ENCODE measurements around the gene GADD45B.
"Not testable (repeated sequence)": the region's sequence is repeated elsewhere in the genome, so short reads cannot be mapped to it uniquely, and the experiment has no call there.

The GADD45B gene

DNA sequence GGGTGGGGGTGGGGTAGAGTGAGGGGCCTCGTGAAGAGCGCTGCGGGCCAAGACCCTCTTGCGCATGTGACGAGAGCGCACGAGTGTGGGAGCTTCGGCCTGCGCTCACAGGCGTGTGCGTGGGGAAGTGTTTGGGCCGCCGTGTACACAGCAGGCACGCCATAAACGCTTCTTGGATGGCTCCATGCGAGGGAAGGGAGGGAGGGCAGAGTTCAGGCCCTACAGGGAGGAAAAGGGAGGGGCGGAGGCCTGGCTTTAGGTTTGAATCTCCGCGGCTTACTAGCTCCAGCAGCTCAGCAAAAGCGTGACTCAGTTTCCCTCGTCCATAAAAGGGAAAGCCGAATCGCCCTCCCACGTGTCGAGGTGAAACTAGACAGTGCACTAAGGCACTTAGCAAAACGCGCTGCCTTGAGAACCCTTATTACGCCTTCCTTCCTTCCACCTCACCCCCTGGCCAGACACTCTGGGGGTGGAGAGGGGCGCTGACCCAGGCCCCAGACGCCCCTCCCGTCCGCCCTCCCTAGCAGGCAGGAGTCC, 12.5 kb downstream of the GADD45B start:
- DNase-seq (ENCODE audit: low read depth) = no peak

DNA sequence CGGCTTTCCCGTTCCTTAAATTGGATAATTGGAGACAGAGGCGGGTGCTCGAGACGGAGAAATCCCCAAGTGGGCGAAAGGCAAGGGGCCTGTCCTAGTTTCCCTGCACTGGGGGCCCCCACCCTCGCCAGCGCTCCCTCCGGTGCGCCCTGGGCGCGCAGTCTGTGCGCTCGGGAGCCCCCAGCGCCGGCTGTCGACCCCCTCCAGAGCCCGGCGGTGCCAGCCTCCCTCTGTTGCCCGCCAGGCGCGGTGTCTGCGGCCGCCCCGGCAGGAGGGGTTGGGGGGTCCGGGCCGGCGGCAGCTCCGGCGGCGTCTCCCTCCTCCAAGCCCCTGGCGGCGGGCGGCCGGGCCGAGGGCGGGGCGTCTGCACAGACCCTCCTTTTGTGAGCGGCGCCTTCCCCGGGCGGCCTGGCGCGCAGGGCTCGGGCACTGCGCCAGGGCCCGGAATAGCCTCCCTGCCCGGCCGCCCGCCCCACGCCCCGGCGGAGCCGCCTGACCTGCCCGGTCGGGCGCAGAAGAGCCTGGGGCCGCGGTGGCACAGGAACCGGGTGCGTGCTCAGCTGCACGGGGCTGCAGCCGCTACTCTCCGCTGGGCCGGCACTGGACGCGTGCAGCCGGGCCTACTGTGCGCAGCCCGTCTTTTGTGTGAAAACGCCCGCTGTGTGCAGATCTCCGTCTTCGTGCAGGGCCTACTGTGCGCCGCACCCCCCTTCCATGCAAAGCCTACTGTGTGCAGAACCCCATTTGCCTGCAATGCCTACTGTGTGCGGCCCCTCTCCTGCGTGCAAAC, 13.2 kb downstream of the GADD45B start:
- no peak for DNase-seq (ENCODE audit: low read depth)

DNA sequence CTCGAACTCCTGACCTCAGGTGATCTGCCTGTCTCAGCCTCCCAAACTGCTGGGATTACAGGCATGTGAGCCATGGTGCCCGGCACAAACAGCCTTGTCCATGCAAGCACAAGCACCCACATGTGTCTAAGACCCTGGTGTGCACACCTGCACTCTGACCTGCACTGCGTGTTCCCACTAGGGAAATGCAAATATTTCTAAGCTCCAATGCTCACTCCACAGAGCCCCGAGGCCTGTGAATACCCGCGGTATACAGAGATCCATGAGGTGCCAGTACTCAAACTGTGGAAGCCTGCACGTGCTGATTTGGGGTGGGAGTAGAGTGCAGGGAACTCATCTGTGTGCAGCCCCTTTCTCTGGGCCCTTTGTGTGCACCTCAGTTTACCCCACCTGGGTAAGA, 14.7 kb downstream of the GADD45B start:
- no peak for DNase-seq (ENCODE audit: low read depth)

DNA sequence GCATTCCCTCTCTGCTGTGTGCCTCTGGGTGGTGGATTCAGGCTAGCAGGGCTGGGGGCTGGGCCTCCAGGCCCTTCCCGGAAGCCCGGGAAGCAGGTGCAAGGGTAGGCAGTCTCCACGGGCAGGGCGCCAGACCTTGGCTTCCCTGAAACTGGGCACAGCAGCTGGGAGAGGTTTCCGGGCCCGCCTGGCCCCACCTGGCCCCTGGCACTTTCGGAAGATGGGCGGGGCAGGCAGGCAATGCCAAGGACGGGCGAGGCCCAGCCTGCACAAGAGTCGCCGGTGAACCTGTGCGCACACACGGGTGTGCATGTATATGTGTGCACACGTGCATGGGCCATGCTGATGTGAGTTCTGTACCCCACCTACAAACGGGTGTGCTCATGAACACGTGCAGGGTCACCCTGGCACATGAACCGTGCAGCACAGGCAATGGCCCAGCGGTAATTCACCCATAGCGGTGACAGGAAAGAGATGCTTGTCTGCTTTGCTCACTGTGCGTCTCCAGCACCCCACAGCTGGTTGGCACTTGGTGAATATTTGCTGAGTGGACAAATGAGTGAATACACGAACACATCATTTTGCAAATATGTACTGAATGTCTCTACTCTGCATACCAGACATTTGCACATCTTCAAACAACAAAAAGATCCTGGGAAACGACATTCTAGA, 15.3 kb downstream of the GADD45B start:
- no peak for DNase-seq (ENCODE audit: low read depth)

DNA sequence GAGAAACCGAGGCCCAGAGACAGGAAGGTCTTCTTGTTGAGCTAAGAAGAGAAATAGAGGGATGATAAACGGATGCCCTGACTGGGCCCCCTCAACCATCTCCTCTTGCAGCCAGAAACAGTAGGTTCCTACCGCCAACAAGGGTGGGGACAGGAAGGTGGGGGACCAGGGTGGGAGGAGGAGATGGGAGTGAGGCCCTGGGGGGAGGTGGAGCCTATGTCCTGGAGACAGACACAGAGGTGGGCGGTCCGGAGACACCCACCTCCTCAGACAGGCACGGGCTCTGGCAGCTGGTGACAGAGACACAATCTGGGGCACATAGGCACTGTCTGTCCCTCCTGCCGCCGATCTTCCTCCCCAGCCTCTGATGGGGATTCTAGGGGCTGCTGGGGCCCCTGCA, 16.9 kb downstream of the GADD45B start:
- no peak for DNase-seq (ENCODE audit: low read depth)

DNA sequence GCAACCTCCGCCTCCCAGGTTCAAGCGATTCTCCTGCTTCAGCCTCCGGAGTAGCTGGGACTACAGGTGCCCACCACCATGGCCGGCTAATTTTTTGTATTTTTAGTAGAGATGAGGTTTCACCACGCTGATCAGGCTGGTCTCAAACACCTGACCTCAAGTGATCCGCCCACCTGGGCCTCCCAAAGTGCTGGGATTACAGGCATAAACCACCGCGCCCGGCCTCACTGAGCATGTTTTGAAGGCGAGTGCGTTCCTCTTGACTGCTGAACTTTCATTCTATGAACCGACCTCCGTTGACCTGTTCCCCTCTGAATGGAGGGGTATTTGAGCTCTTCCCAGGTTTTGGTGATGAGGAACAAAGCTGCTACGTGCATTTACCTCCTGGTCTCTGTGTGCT, 17.5 kb downstream of the GADD45B start:
- not testable (repeated sequence) for DNase-seq (ENCODE audit: low read depth)

DNA sequence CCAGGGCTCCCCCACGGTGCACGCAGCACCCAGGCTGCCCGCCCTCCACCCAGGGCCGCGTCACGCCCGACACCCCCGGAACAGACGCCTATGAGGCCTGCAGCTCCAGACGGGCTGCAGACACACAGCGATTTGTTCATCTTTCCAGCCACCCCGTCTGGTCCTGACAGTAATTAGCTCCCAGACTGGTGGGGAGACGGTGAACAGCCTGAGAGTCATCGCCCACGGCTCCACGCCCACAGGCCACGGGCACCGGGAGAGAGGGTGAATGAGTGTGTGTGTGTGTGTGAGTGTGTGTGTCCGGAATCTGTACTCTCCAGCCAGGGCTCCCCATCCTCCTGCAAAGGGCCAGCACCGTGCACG, 18.1 kb downstream of the GADD45B start:
- no peak for DNase-seq (ENCODE audit: low read depth)

DNA sequence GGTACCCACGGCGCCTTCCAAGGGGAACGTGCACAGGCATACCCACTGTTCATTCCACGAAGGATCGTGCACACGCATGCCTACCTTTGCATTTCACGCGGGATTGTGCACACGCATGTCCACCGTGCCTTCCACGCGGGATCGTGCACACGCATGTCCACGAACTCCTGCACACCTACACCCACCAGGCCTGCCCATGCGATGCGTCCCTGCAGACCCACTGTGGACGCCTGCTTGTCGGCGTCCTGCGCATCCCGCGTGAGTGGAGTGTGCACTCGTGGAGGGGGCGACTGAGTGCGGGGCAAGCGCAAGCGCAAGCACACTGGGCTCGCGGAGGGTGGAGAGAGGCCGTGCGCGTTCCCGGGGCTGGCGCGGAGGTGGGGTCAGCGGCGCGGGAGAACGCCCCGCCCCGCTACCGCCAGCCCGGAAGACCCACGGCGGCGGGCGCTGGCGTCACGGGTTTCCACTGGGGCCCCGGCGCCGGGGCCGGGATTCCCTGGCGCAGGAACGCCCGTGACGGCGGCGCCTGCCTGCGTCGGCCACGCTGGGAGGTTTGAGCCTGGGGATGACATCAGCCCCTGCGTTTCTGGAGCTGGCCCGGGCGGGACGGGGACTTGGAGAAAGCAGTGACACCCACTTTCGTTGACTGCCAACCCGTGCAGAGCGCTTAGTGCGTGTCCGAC, 18.7 kb downstream of the GADD45B start:
- peak; percentile 52 for DNase-seq (ENCODE audit: low read depth)

DNA sequence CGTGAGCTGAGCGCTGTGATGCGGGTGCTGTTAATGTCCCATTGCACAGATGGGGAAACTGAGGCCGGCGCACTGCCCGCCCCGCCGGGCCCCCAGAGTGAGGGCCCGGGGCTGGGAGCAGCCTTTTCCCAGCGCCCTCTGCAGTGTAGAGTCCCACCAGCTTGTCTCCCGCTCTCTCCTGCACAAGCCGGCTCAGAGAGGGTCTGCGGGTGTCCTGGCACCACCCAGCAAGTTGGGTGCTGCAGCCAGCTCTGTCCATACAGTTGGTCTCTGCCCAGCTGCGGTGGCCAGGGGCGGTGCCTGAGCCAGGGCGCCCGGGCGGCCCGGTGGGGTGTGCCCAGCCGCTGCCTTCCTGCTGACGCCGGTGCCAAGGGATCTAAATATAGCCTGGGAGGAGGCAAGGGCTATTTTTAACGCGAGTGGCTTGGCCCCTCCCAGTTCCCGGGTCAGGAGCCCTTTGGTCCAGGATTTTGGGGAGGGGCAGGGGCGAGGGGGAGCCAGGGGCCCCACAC, 19.3 kb downstream of the GADD45B start:
- DNase-seq (ENCODE audit: low read depth) = no peak

DNA sequence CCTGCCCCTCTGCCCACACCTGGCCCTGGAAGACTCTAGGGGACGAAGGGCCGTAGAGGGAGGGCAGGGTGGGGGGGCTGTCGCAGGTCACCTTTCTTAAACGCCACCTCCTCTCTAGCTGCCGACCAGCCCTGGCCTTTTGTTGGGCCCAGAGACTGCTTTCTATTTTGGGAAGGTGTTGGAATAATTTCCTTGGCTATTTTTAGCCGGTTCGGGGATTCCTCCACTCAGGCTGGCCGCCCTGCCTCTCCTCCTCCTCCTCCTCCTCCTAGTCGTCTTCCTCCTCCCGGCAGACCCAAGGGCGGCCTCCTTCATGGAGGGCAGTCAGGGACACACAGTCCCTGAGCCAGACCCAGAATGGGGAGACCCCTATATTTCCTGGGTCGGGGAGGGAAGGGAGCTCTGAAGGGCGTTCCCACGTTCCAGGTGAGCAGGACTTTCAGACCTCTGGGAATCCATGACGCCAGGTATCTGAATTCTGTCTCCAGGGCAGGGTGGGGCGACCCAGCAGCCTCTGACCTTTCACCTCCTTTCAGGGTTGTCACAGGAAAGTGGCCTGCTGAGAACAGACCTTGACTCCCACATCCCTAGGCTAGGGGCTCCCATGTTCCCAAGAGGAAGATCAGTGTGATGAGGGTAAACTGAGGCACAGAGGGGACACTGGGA, 19.9 kb downstream of the GADD45B start:
- no peak for DNase-seq (ENCODE audit: low read depth)

DNA sequence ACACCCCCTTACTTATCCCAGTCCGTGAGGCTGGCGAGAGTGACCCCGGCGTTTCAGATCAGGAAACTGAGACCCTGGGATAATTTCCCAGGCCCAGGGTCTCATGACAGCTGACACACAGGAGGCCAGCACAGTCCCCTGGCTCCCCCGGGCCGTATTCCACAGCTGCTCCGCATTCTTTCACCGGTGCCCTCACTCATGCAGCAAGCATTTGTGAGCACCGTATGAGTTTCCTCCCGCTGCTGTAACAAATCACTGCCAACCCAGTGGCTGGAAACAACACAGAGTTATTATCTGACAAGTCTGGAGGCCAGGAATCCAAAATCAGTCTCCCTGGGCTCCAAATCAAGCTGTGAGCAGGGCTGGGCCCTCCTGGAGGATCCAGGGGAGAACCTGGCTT, 21.3 kb downstream of the GADD45B start:
- DNase-seq (ENCODE audit: low read depth) = no peak

DNA sequence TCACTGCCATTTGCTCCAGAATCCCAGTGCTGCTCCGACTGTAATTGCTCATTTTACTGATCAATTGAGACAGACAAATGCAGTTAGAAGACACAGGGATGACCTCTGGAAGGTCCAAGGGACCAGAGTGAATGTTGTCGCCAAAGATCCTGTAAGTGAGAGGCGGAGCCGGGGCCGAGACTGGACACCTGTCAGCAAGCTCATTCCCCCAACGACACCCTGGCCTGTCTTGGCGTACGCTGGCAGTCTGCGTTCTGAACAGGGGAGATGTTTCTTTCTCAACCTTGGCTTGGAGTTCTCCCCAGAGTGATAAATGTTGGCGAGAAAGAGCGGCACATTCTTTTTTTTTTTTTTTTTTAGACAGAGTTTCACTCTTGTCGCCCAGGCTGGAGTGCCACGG, 24.2 kb downstream of the GADD45B start:
- DNase-seq (ENCODE audit: low read depth) = no peak

DNA sequence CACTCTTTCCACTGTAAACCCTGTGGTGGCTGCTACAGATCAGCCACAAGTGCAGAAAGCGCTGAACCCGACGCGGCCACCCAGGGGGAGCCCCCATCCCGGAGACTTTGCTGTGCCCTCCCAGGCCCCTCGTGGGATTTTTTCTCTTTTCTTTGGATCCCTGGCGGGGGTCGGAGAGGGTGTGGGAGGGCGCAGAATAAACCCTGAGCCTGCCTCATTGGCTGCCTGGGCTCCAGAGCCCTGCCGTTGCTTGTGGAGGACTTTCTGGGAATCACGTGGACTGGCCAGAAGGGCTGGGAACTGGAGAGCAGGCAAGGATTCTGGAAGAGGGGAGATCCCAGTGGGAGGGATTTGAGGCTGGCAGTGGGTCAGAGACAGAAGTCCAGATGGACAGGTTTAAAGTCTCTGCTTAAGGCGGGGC, 24.9 kb downstream of the GADD45B start:
- DNase-seq (ENCODE audit: low read depth) = no peak

DNA sequence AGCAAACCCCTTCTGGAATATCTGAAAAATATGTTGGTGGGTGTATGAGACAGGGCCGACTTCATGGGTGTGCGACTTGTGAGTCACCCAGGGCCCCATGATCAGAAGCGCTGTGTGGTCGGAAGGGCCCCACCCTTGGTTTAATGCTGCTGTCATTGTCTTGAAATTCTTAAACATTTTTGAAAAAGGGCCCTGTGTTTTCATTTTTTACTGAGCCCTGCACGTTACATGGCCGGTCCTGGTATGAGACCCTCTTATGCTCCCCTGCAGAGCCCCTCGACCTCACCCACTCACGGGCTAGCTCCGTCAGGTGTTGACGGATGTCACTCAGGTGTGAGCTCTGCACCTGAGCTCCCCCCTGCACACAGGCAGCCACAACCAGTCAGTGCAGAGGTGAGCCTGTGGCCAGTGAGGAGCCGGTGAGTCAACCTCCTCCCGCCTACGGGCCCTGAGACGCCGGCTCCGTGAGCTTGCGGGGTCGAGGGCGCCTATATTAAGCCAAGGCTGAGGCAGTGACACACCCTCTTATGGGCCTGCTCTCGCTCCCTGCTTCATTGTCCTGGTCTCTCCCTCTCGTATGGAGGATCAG, 27.7 kb downstream of the GADD45B start:
- peak; percentile 60 for DNase-seq (ENCODE audit: low read depth)

DNA sequence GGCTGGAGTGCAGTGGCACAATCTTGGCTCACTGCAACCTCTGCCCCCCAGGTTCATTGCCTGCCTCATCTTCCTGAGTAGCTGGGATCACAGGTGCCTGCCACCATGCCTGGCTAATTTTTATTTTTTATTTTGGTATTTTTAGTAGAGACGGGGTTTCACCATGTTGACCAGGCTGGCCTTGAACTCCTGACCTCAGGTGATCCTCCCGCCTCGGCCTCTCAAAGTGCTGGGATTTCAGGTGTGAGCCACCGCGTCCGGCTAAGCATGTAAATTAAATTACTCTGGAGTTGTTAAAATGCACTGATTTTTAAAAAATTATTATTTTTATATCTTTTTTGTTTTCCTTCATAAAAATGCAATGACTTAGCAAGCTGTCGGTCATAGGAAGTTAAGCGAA, 30.7 kb downstream of the GADD45B start:
- not testable (repeated sequence) for DNase-seq (ENCODE audit: low read depth)

DNA sequence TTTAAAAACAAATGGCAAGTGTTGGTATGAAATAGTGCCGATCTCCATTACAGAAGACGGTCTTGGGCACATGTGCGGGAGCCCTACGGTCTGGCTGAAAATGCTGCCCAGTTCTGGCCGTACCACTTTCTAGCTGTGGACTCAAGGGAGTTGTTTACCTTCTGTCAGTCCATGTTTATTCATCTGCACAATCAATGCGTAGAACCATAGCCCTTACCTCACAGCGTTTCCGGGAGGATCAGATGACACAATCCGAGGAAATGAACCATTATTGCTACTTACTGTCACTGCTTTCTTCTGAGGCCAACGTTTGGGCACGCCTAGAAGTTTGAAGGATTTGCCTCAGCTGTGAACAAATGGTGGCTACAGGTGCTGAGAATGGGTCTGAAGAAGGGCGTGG, 31.2 kb downstream of the GADD45B start:
- peak; percentile 27 for DNase-seq (ENCODE audit: low read depth)

DNA sequence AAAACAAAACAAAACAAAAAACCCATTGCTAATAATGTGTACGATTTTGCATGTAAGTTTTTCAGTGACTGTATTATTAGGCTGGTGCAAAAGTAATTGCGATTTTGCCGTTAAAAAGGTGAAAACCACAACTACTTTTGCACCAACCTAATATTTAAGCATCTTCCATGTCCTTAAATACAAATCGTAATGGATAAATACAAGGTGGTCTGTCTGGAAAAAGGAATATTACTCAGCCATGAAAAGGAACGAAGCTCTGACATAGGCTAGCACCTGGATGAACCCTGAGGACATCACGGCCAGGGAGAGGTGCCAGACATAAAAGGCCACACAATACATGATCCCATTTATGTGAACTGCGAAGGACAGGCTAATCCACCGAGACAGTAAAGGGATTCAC, 33.2 kb downstream of the GADD45B start:
- no peak for DNase-seq (ENCODE audit: low read depth)

DNA sequence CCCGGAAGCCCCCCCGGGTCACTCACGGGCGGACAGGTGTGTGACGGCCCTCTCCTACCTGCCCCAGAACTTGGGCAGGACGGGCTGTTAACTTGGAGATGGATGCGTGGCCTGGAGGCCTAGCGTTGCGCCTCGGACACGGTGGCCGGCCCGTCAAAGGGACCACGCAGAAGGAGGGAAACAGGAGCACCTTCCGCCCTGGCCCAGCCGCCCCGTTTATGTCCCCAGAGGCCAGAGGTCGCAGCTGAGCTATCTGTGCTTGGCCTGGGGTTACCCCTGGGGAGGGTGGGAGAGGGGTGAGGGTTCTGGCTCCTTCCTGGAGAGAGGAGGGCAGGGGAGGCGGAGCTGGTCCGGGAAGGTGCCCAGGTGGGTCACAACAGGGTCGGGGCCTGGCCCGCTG, 35.6 kb downstream of the GADD45B start:
- no peak for DNase-seq (ENCODE audit: low read depth)

DNA sequence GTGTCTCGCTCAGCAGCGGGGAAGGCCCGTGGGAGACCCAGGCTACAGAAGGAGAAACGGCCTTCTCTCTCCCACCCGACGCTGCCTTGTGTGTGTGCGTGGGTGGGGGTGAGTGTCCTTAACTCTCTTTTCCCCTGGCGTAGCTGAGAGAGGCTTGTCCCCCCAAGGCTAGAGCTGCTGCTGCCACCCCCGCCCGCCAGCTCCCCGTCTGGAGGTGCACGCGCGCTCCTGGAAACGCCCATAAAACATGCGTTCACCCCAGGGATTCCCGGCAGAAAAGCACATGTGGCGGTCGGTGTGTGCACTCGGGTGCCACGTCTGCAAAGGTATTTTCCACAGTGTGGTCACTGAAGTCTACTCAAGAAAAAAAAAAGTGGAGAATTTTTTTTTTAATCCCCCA, 36.1 kb downstream of the GADD45B start:
- DNase-seq (ENCODE audit: low read depth) = no peak

DNA sequence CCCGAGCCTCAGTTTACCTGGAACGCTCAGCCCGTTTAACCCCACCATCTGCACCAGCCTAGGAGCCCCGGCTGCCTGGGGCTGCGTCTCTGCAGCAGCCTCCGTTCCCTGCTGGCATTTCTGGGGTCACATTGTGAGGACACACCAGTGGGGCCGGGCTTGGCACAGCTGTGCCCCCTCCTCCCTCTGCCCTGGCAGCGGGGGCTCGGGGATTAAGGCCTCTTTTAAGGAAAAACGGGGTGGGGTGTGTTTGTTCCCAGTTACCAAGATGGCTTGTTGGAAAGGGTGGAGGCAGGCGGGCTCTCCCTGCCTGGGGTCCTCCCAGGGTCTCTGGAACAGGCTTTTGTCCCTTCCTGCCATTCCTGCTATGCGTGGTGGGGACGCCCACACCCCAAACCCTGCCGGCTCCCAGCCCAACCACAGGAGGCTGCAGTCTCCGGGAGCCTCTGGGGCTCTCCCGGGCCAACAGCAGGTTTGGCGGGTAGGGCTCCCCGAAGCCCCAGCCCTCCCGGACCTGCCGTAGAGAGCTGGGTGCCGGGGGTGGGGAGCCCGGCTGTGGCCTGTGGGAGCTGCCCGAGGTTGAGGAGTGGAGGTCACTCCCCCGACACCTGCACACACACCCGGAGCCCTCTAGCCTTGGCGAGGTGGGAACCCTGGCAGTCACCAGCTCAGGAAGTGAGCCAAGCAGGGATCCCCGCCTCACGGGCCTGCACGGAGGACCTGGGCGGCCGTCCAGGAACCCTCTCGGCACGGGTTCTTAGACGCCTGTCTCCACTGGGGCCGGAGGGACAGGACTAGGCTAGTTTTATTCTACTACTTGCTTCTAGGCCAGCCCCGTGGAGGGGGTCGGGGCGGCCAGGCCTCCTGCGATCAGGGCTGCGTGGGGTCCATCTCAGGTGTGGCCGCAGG, 36.9 kb downstream of the GADD45B start:
- no peak for DNase-seq (ENCODE audit: low read depth)
